Neutrophil (primary cell): ENCODE data around the gene CACNA2D3.

Experiments
- H3K27ac ChIP-seq: fragments of 200-600 bp; sonication (generic); 2 replicates; pipeline ENCODE4 v1.5.1; 2016; ENCODE audit warnings: mild to moderate bottlenecking, moderate library complexity
- H3K27me3 ChIP-seq: fragments of 200-600 bp; sonication (generic); 2 replicates; pipeline ENCODE4 v1.6.0; 2016; ENCODE audit warnings: mild to moderate bottlenecking
- H3K36me3 ChIP-seq: fragments of 200-600 bp; sonication (generic); 2 replicates; pipeline ENCODE4 v1.5.1; 2017
- H3K4me1 ChIP-seq, 2 experiments: fragments of 200-600 bp in 1 of 2; sonication (generic) in 1 of 2; 1 replicate in 1 of 2; 2 replicates in 1 of 2; pipeline versions ENCODE4 v1.5.1 to v1.6.1; 2013 to 2016; ENCODE audit warnings: low read depth in 1 of 2, low read length in 1 of 2, mild to moderate bottlenecking in 1 of 2, moderate library complexity in 1 of 2; ENCODE audit not compliant: control insufficient read depth in 1 of 2, insufficient read depth in 1 of 2
- H3K4me3 ChIP-seq, 2 experiments: fragments of 200-600 bp in 1 of 2; sonication (generic) in 1 of 2; 1 replicate in 1 of 2; 2 replicates in 1 of 2; pipeline ENCODE4 v1.5.1; 2013 to 2016; ENCODE audit warnings: low read depth in 1 of 2, low read length in 1 of 2, mild to moderate bottlenecking in 1 of 2, moderate library complexity in 1 of 2
- H3K9me3 ChIP-seq: fragments of 200-600 bp; sonication (generic); 2 replicates; pipeline ENCODE4 v1.5.1; 2016
- CTCF ChIP-seq: fragments of 200-600 bp; sonication (generic); IDR thresholded peaks from 2 replicates; pipeline ENCODE4 v1.5.1; 2016; ENCODE audit warnings: antibody characterized with exemption

CACNA2D3 gene

GRCh38 chr3:54853573-54854404 is 731.4 kb downstream of the CACNA2D3 start:
- Histone ChIP-seq H3K4me1 (no peaks in the 10 kb centered on the region), H3K27ac (no peak overlapping the region), H3K4me3 (no peak overlapping the region), H3K27me3 (no peaks in the 10 kb centered on the region), H3K9me3 (no peaks in the 10 kb centered on the region), H3K36me3 (no peaks in the 10 kb centered on the region)
- no peak for TF ChIP-seq CTCF

- no peaks in the 10 kb centered on the region for H3K27me3 ChIP-seq
- TF ChIP-seq CTCF: no peak
- H3K27ac ChIP-seq: no peak overlapping the region
- no peaks in the 10 kb centered on the region for H3K9me3 ChIP-seq
- H3K4me3 ChIP-seq: no peak overlapping the region
- H3K4me1 ChIP-seq: no peaks in the 10 kb centered on the region
- no peaks in the 10 kb centered on the region for H3K36me3 ChIP-seq
These were observed 733.9 kb downstream of the CACNA2D3 start for GRCh38 chr3:54856271-54856670.

GRCh38 chr3:54857343-54857742 is 735.0 kb downstream of the CACNA2D3 start:
- Histone ChIP-seq H3K4me1 (no peaks in the 10 kb centered on the region), H3K36me3 (no peaks in the 10 kb centered on the region), H3K27me3 (no peaks in the 10 kb centered on the region), H3K27ac (no peak overlapping the region), H3K9me3 (no peaks in the 10 kb centered on the region), H3K4me3 (no peak overlapping the region)
- TF ChIP-seq CTCF: no peak

GRCh38 chr3:54858093-54858785 is 735.9 kb downstream of the CACNA2D3 start:
- no peaks in the 10 kb centered on the region for H3K27me3 ChIP-seq
- H3K36me3 ChIP-seq: no peaks in the 10 kb centered on the region
- no peaks in the 10 kb centered on the region for H3K4me1 ChIP-seq
- H3K4me3 ChIP-seq: no peak overlapping the region
- TF ChIP-seq CTCF: no peak
- no peak overlapping the region for H3K27ac ChIP-seq
- no peaks in the 10 kb centered on the region for H3K9me3 ChIP-seq

GRCh38 chr3:54859184-54859583 is 736.8 kb downstream of the CACNA2D3 start:
- Histone ChIP-seq H3K36me3 (no peaks in the 10 kb centered on the region), H3K27ac (no peak overlapping the region), H3K4me3 (no peak overlapping the region), H3K27me3 (no peaks in the 10 kb centered on the region), H3K9me3 (no peaks in the 10 kb centered on the region), H3K4me1 (no peaks in the 10 kb centered on the region)
- no peak for TF ChIP-seq CTCF
